Colonic mucosa (tissue), 4 donors: ENCODE data around the gene FLT3. TPM values are rescaled to one million over a fixed set of nuclear protein-coding genes. Genes with fewer than 3 reads are reported as not detected.

Experiments used
- DNase-seq: peaks from one replicate; pipeline ENCODE4 v3.0.0-alpha.2; 2020
- H3K27ac ChIP-seq: fragments of 200-600 bp; one replicate; pipeline ENCODE4 v1.8.0; 2021
- H3K27me3 ChIP-seq: fragments of 200-600 bp; one replicate; pipeline ENCODE4 v1.8.0; 2021
- H3K36me3 ChIP-seq: fragments of 200-600 bp; one replicate; pipeline ENCODE4 v1.8.0; 2021
- H3K4me1 ChIP-seq: fragments of 200-600 bp; one replicate; pipeline ENCODE4 v1.8.0; 2021; ENCODE audit warnings: mild to moderate bottlenecking
- H3K4me3 ChIP-seq: fragments of 200-600 bp; one replicate; pipeline ENCODE4 v1.8.0; 2021
- H3K9ac ChIP-seq, 2 donors: one replicate each; pipeline ENCODE4 v1.7.0; 2013; ENCODE audit warnings: control low read depth in 2 of 2, low read depth in 2 of 2, low read length in 2 of 2
- H3K9me3 ChIP-seq: fragments of 200-600 bp; one replicate; pipeline ENCODE4 v1.8.0; 2021
- CTCF ChIP-seq: fragments of 200-600 bp; IDR thresholded peaks from one replicate; pipeline ENCODE4 v1.8.0; 2022; ENCODE audit warnings: antibody characterized with exemption, mild to moderate bottlenecking
- intact Hi-C: fragments of 100-400 bp; cut with DNase I; formaldehyde crosslinking; loops from one replicate; pipeline ENCODE4 v1.14.1; 2022
- total RNA-seq, 2 donors: library from RNA; stranded (reverse); fragmentation: NEBNext Ultra II Directional in 1 of 2; extraction: Animal tissue kit (Norgen Biotek cat#: 25700) in 1 of 2; gene quantifications; one replicate each; pipeline ENCODE4 v1.2.1, GENCODE V29; 2021
- donor health status: healthy.
- donor health status: DM: no; HTN: no; CAD: no.
- donor health status: DM: no; HTN: no; CAD: no.

The FLT3 gene
- total RNA-seq, 2 donors from 2014 or later = 0.19 TPM; not detected in 1

GRCh38 chr13:28077231-28077630 lies 23.1 kb downstream of the FLT3 start:
- DNase-seq = no peak
- H3K9me3 ChIP-seq = no peaks in the 10 kb centered on the region
- no peak overlapping the region for H3K27ac ChIP-seq
- intact Hi-C loops = no loop called here
- H3K9ac ChIP-seq = no peak overlapping the region
- no peaks in the 10 kb centered on the region for H3K36me3 ChIP-seq
- TF ChIP-seq CTCF = no peak
- H3K4me1 ChIP-seq = no peaks in the 10 kb centered on the region
- H3K27me3 ChIP-seq = no peaks in the 10 kb centered on the region
- no peak overlapping the region for H3K4me3 ChIP-seq

- Histone ChIP-seq H3K27me3 (no peaks in the 10 kb centered on the region), H3K4me1 (no peaks in the 10 kb centered on the region), H3K36me3 (no peaks in the 10 kb centered on the region), H3K27ac (no peak overlapping the region), H3K9me3 (no peaks in the 10 kb centered on the region), H3K9ac (no peak overlapping the region), H3K4me3 (no peak overlapping the region)
- no peak for TF ChIP-seq CTCF
- no peak for DNase-seq
- intact Hi-C loops = no loop called here
Measured at GRCh38 chr13:28071424-28071823, 29.0 kb downstream of the FLT3 start.

- H3K9ac ChIP-seq = no peak overlapping the region
- H3K27ac ChIP-seq = no peak overlapping the region
- intact Hi-C loops = no loop called here
- H3K36me3 ChIP-seq = no peaks in the 10 kb centered on the region
- no peak for TF ChIP-seq CTCF
- H3K27me3 ChIP-seq = no peaks in the 10 kb centered on the region
- H3K4me1 ChIP-seq = no peaks in the 10 kb centered on the region
- no peak for DNase-seq
- H3K9me3 ChIP-seq = no peaks in the 10 kb centered on the region
- no peak overlapping the region for H3K4me3 ChIP-seq
Measured at GRCh38 chr13:28067491-28067890, 32.9 kb downstream of the FLT3 start.

GRCh38 chr13:28058866-28059613 lies 41.3 kb downstream of the FLT3 start:
- no peak overlapping the region for H3K9ac ChIP-seq
- no peak overlapping the region for H3K27ac ChIP-seq
- no peak overlapping the region for H3K4me3 ChIP-seq
- no peaks in the 10 kb centered on the region for H3K36me3 ChIP-seq
- no peaks in the 10 kb centered on the region for H3K9me3 ChIP-seq
- peak; percentile 28 for TF ChIP-seq CTCF
- intact Hi-C loops = no loop called here
- no peaks in the 10 kb centered on the region for H3K27me3 ChIP-seq
- no peaks in the 10 kb centered on the region for H3K4me1 ChIP-seq
- DNase-seq = peak; percentile 57

GRCh38 chr13:28056970-28057712 lies 43.2 kb downstream of the FLT3 start:
- intact Hi-C loops = no loop called here
- H3K27me3 ChIP-seq = no peaks in the 10 kb centered on the region
- TF ChIP-seq CTCF = no peak
- no peaks in the 10 kb centered on the region for H3K9me3 ChIP-seq
- no peak for DNase-seq
- H3K4me1 ChIP-seq = no peaks in the 10 kb centered on the region
- no peaks in the 10 kb centered on the region for H3K36me3 ChIP-seq
- no peak overlapping the region for H3K27ac ChIP-seq
- no peak overlapping the region for H3K9ac ChIP-seq
- H3K4me3 ChIP-seq = no peak overlapping the region
